ENCODE results near the gene PLCB1.

- no peak for TF ChIP-seq CTCF (conservative IDR thresholded peaks at IDR 0.05; ENCODE audit: low read depth, low read length)
- TF ChIP-seq EZH2 (IDR thresholded peaks at IDR 0.05; ENCODE audit: borderline replicate concordance, low read depth, low read length, poor library complexity, severe bottlenecking), result no peak
Observed at GRCh38 chr20:8342391-8342790, 210.3 kb downstream of the PLCB1 start.
